Neuron (in vitro differentiated cells): Measurements from ENCODE around the gene ARG2.

Experiments used
- H2AFZ ChIP-seq: one replicate; pipeline ENCODE4 v1.6.1; 2013; ENCODE audit warnings: low read depth, mild to moderate bottlenecking, inconsistent platforms, low read length, moderate library complexity
- H3K27me3 ChIP-seq: one replicate; pipeline ENCODE4 v1.6.1; 2013; ENCODE audit warnings: low read length; ENCODE audit not compliant: insufficient read depth
- H3K36me3 ChIP-seq: one replicate; pipeline ENCODE4 v1.6.1; 2013; ENCODE audit warnings: low read length; ENCODE audit not compliant: insufficient read depth
- H3K4me1 ChIP-seq: one replicate; pipeline ENCODE4 v1.6.1; 2013; ENCODE audit warnings: low read length; ENCODE audit not compliant: insufficient read depth
- H3K4me3 ChIP-seq: 2 replicates; pipeline ENCODE4 v1.5.1; 2013; ENCODE audit warnings: mild to moderate bottlenecking, low read length, moderate library complexity
- H3K9me3 ChIP-seq: one replicate; pipeline ENCODE4 v1.6.1; 2013; ENCODE audit warnings: low read length

Gene ARG2

GRCh38 chr14:67630938-67631337, 11.2 kb downstream of the ARG2 start:
- Histone ChIP-seq H3K36me3 (no peaks in the 10 kb centered on the region), H3K27me3 (no peaks in the 10 kb centered on the region), H3K4me1 (no peaks in the 10 kb centered on the region), H3K9me3 (peaks cover 3% of the 10 kb centered on the region), H3K4me3 (no peak overlapping the region), H2AFZ (no peak overlapping the region)

- Histone ChIP-seq H3K4me1 (no peaks in the 10 kb centered on the region), H2AFZ (no peak overlapping the region), H3K27me3 (no peaks in the 10 kb centered on the region), H3K36me3 (no peaks in the 10 kb centered on the region), H3K4me3 (no peak overlapping the region), H3K9me3 (no peaks in the 10 kb centered on the region)
Observed at GRCh38 chr14:67633451-67634147, 13.9 kb downstream of the ARG2 start.

- Histone ChIP-seq H3K9me3 (no peaks in the 10 kb centered on the region), H2AFZ (no peak overlapping the region), H3K4me3 (no peak overlapping the region), H3K36me3 (no peaks in the 10 kb centered on the region), H3K27me3 (no peaks in the 10 kb centered on the region), H3K4me1 (no peaks in the 10 kb centered on the region)
Observed at GRCh38 chr14:67636361-67636919, 16.7 kb downstream of the ARG2 start.

GRCh38 chr14:67638642-67639041, 18.9 kb downstream of the ARG2 start:
- Histone ChIP-seq H3K4me3 (no peak overlapping the region), H3K36me3 (no peaks in the 10 kb centered on the region), H3K9me3 (no peaks in the 10 kb centered on the region)

GRCh38 chr14:67641480-67641879, 21.8 kb downstream of the ARG2 start:
- Histone ChIP-seq H3K9me3 (no peaks in the 10 kb centered on the region), H3K36me3 (peaks cover 9% of the 10 kb centered on the region), H3K4me1 (no peaks in the 10 kb centered on the region), H2AFZ (no peak overlapping the region), H3K4me3 (no peak overlapping the region), H3K27me3 (no peaks in the 10 kb centered on the region)

More at GRCh38 chr14:67638642-67639041, 18.9 kb downstream of the ARG2 start:
- Histone ChIP-seq H2AFZ (no peak overlapping the region), H3K27me3 (no peaks in the 10 kb centered on the region), H3K4me1 (no peaks in the 10 kb centered on the region)

GRCh38 chr14:67641902-67642749, 22.4 kb downstream of the ARG2 start:
- Histone ChIP-seq H3K4me1 (no peaks in the 10 kb centered on the region), H3K9me3 (no peaks in the 10 kb centered on the region), H3K36me3 (peaks cover 14% of the 10 kb centered on the region), H3K4me3 (no peak overlapping the region), H2AFZ (no peak overlapping the region), H3K27me3 (no peaks in the 10 kb centered on the region)

- H3K36me3 ChIP-seq: peaks cover 24% of the 10 kb centered on the region
- no peaks in the 10 kb centered on the region for H3K27me3 ChIP-seq
- H3K4me3 ChIP-seq: no peak overlapping the region
- no peaks in the 10 kb centered on the region for H3K4me1 ChIP-seq
- no peaks in the 10 kb centered on the region for H3K9me3 ChIP-seq
- no peak overlapping the region for H2AFZ ChIP-seq
Observed at GRCh38 chr14:67643713-67644112, 24.0 kb downstream of the ARG2 start.

- peaks cover 31% of the 10 kb centered on the region for H3K36me3 ChIP-seq
- no peak overlapping the region for H2AFZ ChIP-seq
- no peaks in the 10 kb centered on the region for H3K27me3 ChIP-seq
- no peaks in the 10 kb centered on the region for H3K4me1 ChIP-seq
- H3K9me3 ChIP-seq: no peaks in the 10 kb centered on the region
- H3K4me3 ChIP-seq: no peak overlapping the region
Observed at GRCh38 chr14:67644428-67644827, 24.7 kb downstream of the ARG2 start.

GRCh38 chr14:67645414-67645813, 25.7 kb downstream of the ARG2 start:
- H3K9me3 ChIP-seq: no peaks in the 10 kb centered on the region
- no peaks in the 10 kb centered on the region for H3K27me3 ChIP-seq
- H3K4me1 ChIP-seq: no peaks in the 10 kb centered on the region
- no peak overlapping the region for H2AFZ ChIP-seq
- peaks cover 41% of the 10 kb centered on the region for H3K36me3 ChIP-seq
- H3K4me3 ChIP-seq: no peak overlapping the region

GRCh38 chr14:67646131-67646530, 26.4 kb downstream of the ARG2 start:
- H3K9me3 ChIP-seq: no peaks in the 10 kb centered on the region
- no peaks in the 10 kb centered on the region for H3K4me1 ChIP-seq
- H3K36me3 ChIP-seq: peaks cover 48% of the 10 kb centered on the region
- no peak overlapping the region for H2AFZ ChIP-seq
- no peak overlapping the region for H3K4me3 ChIP-seq
- H3K27me3 ChIP-seq: no peaks in the 10 kb centered on the region

GRCh38 chr14:67650151-67650550, 30.4 kb downstream of the ARG2 start:
- no peak overlapping the region for H2AFZ ChIP-seq
- no peak overlapping the region for H3K4me3 ChIP-seq
- no peaks in the 10 kb centered on the region for H3K4me1 ChIP-seq
- H3K9me3 ChIP-seq: no peaks in the 10 kb centered on the region
- H3K27me3 ChIP-seq: no peaks in the 10 kb centered on the region
- peaks cover 84% of the 10 kb centered on the region for H3K36me3 ChIP-seq

- no peaks in the 10 kb centered on the region for H3K27me3 ChIP-seq
- H2AFZ ChIP-seq: no peak overlapping the region
- H3K4me3 ChIP-seq: no peak overlapping the region
- H3K36me3 ChIP-seq: peaks cover 84% of the 10 kb centered on the region
- H3K4me1 ChIP-seq: no peaks in the 10 kb centered on the region
- H3K9me3 ChIP-seq: no peaks in the 10 kb centered on the region
Observed at GRCh38 chr14:67650694-67651093, 31.0 kb downstream of the ARG2 start.

GRCh38 chr14:67652189-67652588, 32.5 kb downstream of the ARG2 start:
- H3K27me3 ChIP-seq: no peaks in the 10 kb centered on the region
- H3K4me1 ChIP-seq: no peaks in the 10 kb centered on the region
- peaks cover 88% of the 10 kb centered on the region for H3K36me3 ChIP-seq
- no peaks in the 10 kb centered on the region for H3K9me3 ChIP-seq
- H3K4me3 ChIP-seq: no peak overlapping the region
- no peak overlapping the region for H2AFZ ChIP-seq
